Stimulated activated CD4-positive, alpha-beta T cell treated with anti-CD3 and anti-CD28 coated beads, Interleukin-2, amount 100 ng/mL, for 48 hours (primary cell): Measurements from ENCODE around the gene GBP2.
"Not testable (repeated sequence)": the region's sequence is repeated elsewhere in the genome, so short reads cannot be mapped to it uniquely, and the experiment has no call there.

Experiments
- DNase-seq, 2 donors: peaks; one replicate each; pipeline ENCODE4 v3.0.0-alpha.2; 2020

GBP2 gene

DNA sequence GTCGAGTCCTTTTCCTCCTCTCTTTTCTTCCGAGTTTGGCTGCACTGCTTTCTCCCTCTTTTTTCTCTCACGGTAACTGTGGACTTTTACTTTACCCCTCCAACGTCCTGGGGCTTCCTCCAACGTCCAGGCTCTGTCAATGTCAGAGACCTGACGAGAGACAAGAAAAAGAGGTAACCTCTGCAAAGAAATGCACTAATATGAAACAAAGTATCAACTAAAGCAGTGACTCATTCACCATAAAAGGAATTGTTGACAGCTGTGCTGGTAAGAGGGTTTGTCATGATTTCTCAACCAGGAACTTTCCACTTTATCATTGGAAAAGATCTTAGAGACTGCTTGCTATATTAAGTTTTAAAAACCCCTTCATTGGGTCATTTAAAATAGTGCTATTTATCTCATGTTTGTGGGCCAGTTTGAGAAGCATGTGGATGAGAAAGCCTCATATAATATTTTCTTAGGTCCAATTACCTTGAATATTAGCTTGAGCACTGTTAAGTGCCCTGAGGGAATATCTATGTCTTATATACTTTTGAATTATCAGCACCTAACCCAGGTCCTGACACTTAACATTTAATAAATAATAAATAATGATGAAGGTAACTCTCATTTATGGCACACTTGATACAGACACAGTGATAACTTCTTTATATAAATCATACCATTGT lies at the start of gene GBP2:
GBP2 (minus strand) TSS at position 202 of the 668 bp plus-strand sequence. CDS start 4,148 bp downstream, outside the sequence.
- DNase-seq, result no peak

DNA sequence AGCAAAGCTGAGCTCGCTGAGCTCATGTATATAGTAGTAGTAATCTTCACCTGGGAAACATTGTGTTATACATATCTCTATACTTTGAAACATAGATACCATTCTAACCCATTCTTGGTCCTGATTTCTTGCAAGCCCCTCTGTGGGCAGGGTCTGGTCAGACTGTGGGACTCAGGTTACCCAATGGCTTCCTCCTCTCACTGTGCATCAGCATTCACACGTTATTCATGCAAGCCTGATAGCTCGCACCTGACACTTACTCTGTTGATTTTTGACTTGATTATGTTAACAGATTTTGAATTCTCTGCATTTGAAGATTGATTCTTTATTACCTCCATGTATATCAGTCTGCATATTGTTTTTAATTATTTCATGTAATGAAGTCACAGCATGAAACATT lies 48.6 kb upstream of the GBP2 start:
- DNase-seq, result no peak

DNA sequence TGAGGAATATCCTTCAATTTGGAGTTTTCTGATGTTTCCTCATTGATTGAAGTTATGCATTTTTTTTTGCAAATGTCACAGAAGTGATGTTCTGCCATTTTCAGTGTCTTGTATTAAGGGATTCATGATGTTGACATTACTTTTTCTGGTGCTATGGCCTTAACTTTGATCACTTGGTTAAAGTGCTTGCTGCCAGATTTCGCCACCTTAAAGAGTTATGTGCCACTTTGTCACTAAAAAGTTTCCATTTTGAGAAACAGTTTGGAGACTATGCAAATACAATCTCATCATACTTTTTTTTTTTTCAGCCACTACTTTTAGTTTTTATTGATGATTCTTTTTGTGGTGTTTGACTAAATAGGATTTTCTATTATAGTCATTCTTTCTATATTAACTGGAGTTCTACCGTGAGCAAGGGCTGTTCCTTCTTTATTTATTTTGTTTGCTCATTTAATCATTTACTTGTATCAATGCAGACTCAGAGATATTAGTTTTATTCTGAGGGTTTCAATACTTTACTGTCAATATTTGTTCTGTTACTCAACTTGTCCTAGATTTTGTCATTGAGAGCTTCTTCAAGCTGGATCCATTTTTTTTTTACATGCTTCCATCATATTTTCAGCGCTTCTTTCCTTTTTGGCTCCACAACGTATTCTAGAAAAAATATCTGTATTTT lies 46.7 kb upstream of the GBP2 start:
- DNase-seq, result no peak

- no peak for DNase-seq
Observed at GRCh38 chr1:89171067-89171438, 45.1 kb upstream of the GBP2 start.

DNA sequence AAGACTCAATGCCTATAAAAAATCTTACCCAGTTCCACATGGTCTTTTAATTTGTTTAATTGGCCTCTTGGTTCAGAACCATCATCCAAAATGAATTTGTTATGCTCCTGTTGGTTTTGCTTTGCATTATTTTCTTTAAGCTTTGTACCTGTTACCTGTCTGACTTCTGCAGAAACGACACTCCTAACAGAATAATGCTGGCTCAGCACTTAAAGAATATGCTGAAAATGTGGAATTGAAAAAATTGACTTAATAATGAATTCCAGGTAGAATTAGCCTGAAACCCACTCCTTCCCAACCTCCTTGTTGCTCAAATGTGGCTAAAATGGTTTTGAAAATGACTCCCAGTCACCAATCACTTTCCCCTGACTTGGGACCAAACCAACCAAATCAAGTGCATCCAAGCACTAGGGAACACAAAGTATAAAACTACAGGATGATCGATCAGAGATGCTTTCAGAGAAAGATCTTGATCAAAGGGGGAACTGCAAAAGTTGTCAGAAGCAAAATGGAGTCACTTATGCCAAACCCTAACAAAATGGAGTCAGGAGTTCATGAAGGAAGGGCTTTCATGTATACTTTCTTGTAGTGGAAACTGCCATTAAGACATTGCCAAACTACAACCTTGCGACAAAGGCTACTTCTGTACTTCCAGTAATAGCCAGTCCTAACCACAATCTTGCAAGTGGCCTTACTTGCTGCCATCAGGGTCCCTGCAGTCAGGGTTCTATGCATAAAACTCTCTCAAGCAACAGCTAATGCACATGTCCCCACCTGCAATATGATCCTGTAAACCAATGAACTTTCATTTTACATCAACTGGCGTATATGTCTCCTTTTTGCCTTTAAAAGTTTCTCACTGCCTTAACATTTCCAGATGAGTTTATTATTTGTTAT lies 44.5 kb upstream of the GBP2 start:
- DNase-seq, result no peak

GRCh38 chr1:89169166-89169565 lies 43.3 kb upstream of the GBP2 start:
- no peak for DNase-seq

- DNase-seq, result no peak
Observed at GRCh38 chr1:89167590-89168230, 41.8 kb upstream of the GBP2 start.

GRCh38 chr1:89166705-89167104 lies 40.8 kb upstream of the GBP2 start:
- DNase-seq, result no peak

GRCh38 chr1:89165811-89166210 lies 39.9 kb upstream of the GBP2 start:
- DNase-seq, result no peak

DNA sequence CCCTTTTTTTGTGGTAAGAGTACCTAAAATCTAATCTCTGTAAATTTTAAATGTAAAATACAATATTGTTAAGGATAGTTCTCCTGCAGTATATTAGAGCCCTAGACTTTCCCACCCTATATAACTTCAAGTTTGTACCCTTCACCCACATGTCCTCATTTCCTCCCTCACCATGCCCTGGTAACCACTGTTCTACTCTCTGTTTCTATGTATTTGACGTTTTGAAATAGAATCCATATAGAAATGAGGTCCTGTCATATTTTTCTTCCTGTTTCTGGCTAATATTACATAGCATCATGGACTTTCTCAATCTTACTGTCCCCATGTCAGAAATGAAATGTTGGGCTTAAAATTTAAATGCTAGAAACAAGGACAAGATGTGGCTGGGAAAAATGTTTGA lies 25.1 kb upstream of the GBP2 start:
- DNase-seq, result no peak

DNA sequence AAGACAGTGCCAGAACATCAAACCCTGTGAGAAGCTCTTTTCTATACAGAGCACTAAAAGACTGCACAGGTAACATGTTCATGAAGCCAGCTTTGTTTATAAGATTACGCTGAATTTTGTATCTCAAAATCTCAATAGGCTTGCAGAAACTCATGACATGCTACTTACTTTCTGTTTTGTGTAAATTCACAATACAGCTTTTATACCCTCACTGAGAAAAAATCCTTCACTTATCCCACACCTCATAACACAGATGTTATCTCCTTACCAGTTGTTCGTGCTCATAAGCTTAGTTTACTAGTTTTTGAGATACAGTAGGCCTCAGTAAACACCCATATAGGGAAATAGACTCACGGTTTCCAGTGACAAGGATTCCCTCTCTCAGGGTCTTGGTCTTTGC lies 24.1 kb upstream of the GBP2 start:
- no peak for DNase-seq

- no peak for DNase-seq
Observed at GRCh38 chr1:89149229-89149628, 23.3 kb upstream of the GBP2 start.

GRCh38 chr1:89147678-89148658 lies 22.1 kb upstream of the GBP2 start:
- DNase-seq, result no peak

DNA sequence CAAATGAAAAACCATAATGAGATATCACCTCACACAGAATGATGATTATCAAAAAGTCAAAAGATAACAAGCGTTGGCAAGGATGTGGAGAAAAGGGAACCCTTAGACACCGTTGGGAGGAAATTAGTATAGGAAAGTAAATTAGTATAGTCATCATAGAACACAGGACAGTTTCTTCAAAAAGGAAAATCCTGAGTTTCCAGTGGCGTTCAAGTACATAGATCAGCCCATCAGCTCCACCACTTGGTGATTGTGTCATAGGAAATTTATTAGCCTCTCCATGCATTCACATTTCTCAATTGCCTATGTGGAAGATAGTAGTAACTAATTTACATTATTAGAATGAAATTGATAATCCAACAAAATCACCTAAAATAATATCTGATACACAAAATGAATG lies 20.8 kb upstream of the GBP2 start:
- no peak for DNase-seq

- DNase-seq, result no peak
Observed at GRCh38 chr1:89143484-89143883, 17.6 kb upstream of the GBP2 start.

GRCh38 chr1:89142160-89142559 lies 16.2 kb upstream of the GBP2 start:
- DNase-seq, result no peak

GRCh38 chr1:89133747-89134146 lies 7.8 kb upstream of the GBP2 start:
- DNase-seq, result no peak

DNA sequence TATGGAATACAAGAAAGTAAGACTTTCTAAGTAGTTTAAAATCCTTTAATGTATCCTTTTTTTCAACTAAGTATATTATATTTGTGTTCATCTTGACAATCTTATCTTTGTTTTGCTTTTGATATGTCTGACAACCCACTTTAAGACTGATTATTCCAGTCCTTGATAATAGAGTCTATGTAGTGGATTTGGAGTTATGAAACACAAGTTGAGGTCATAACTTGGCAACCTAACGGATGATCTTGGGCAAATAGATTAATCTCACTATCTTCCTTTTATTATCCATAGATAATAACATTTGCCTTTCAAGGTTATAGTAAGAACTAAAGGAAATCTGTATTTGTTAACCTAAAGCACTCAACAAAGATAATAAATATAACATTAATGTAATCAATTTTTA lies 4.8 kb upstream of the GBP2 start:
- no peak for DNase-seq

DNA sequence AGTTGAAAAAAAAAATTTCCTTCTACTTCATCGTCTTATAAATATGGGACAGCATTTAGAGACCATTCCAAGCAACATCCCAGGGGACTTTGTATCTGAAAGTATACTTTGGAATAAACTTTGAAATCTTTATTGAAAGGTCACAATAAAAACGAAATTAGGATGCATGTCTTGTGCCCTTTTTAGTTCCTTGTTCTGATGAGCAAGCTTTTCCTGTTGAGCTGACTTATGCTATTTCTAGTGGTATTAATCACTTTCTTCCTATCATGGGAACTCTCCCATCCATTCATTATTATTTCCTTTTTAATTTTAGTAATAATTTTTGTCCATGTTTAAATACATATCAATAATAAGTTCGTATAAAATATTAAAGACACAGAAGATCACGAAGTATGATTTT lies 4.0 kb upstream of the GBP2 start:
- no peak for DNase-seq

- not testable (repeated sequence) for DNase-seq
Observed at GRCh38 chr1:89128003-89128458, 2.1 kb upstream of the GBP2 start.

DNA sequence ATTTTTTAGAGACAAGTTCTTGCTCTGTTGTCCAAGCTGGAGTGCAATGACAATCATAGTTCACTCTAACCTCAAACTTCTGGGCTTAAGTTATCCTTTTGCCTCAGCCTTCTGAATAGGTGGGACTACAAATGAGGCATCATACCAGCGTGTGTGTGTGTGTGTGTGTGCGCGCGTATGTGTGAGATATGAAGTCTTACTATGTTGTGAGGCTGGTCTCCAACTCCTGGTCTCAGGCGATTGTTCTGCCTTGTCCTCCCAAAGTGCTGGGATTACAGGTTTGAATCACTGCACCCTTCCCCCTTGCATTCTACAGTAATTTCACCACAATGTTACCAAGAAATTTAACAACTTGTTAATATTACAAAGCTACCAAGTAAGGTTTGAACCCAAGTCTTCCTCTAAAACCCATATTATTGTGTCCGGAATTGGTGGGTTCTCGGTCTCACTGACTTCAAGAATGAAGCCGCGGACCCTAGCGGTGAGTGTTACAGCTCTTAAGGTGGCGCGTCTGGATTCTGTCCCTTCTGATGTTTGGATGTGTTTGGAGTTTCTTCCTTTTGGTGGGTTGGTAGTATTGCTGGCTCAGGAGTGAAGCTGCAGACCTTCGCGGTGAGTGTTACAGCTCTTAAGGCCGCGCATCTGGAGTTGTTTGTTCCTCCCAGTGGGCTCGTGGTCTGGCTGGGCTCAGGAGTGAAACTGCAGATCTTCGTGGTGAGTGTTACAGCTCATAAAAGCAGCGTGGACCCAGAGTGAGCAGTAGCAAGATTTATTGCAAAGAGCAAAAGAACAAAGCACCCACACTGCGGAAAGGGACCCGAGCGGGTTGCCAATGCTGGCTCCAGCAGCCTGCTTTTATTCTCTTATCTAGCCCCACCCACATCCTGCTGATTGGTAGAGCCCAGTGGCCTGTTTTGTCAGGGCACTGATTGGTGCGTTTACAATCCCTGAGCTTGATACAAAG lies 970 bp upstream of the GBP2 start:
- DNase-seq, result peak; percentile 64 to 75
